Ishikawa (cell line): ENCODE data around the gene ANKRD11.

Source experiments
- CEBPB ChIP-seq: IDR thresholded peaks from 2 replicates; pipeline ENCODE4 v1.6.1; 2012
- CREB1 ChIP-seq: IDR thresholded peaks from 2 replicates; pipeline ENCODE4 v1.6.1; 2012; ENCODE audit warnings: low read depth
- EGR1 ChIP-seq: IDR thresholded peaks from 2 replicates; pipeline ENCODE4 v1.6.1; 2012
- EP300 ChIP-seq: IDR thresholded peaks from 2 replicates; pipeline ENCODE4 v1.6.1; 2012; ENCODE audit warnings: borderline replicate concordance
- NFIC ChIP-seq: IDR thresholded peaks from 2 replicates; pipeline ENCODE4 v1.6.1; 2012
- RAD21 ChIP-seq: IDR thresholded peaks from 2 replicates; pipeline ENCODE4 v1.6.1; 2012; ENCODE audit warnings: low read depth
- TAF1 ChIP-seq: IDR thresholded peaks from 2 replicates; pipeline ENCODE4 v1.6.1; 2012; ENCODE audit warnings: low read depth, mild to moderate bottlenecking
- TEAD4 ChIP-seq: IDR thresholded peaks from 2 replicates; pipeline ENCODE4 v1.6.1; 2012
- YY1 ChIP-seq: IDR thresholded peaks from 2 replicates; pipeline ENCODE4 v1.6.1; 2012; ENCODE audit warnings: low read depth
- TF ChIP-seq, protein P1 (sequence below): IDR thresholded peaks from 2 replicates; pipeline ENCODE4 v1.6.1; 2012; ENCODE audit warnings: low read depth, mild to moderate bottlenecking
- TF ChIP-seq, protein P2 (sequence below): IDR thresholded peaks from 2 replicates; pipeline ENCODE4 v1.6.1; 2012
- TF ChIP-seq, protein P3 (sequence below): IDR thresholded peaks from 2 replicates; pipeline ENCODE4 v1.6.1; 2012

DNA sequence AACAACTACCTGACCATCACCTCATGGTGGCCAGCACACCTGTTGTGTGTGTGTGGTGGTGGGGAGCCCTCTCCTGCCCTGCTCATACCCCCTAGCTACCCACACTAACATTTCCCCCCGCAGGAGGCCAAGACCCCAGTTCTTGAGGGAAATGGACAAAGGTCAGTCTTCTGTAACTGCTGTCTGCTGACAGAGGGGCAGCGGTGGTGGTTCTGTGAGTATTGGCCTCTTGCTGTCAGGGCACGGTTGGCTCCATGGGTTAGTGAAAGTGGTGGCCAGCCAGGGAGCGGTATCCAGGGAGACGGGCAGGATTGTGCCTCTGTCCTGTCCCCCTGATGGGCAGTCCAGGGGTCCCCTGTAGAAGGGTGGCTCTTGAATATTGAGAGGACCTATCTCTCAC, 246.7 kb downstream of the ANKRD11 start:
- no peak for TF ChIP-seq TEAD4
- no peak for TF ChIP-seq EGR1
- no peak for TF ChIP-seq CEBPB
- TF ChIP-seq EP300: no peak
- no peak for TF ChIP-seq NFIC
- TF ChIP-seq, protein P1, sequence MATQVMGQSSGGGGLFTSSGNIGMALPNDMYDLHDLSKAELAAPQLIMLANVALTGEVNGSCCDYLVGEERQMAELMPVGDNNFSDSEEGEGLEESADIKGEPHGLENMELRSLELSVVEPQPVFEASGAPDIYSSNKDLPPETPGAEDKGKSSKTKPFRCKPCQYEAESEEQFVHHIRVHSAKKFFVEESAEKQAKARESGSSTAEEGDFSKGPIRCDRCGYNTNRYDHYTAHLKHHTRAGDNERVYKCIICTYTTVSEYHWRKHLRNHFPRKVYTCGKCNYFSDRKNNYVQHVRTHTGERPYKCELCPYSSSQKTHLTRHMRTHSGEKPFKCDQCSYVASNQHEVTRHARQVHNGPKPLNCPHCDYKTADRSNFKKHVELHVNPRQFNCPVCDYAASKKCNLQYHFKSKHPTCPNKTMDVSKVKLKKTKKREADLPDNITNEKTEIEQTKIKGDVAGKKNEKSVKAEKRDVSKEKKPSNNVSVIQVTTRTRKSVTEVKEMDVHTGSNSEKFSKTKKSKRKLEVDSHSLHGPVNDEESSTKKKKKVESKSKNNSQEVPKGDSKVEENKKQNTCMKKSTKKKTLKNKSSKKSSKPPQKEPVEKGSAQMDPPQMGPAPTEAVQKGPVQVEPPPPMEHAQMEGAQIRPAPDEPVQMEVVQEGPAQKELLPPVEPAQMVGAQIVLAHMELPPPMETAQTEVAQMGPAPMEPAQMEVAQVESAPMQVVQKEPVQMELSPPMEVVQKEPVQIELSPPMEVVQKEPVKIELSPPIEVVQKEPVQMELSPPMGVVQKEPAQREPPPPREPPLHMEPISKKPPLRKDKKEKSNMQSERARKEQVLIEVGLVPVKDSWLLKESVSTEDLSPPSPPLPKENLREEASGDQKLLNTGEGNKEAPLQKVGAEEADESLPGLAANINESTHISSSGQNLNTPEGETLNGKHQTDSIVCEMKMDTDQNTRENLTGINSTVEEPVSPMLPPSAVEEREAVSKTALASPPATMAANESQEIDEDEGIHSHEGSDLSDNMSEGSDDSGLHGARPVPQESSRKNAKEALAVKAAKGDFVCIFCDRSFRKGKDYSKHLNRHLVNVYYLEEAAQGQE: no peak
- TF ChIP-seq, protein P2, sequence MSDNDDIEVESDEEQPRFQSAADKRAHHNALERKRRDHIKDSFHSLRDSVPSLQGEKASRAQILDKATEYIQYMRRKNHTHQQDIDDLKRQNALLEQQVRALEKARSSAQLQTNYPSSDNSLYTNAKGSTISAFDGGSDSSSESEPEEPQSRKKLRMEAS: no peak
- TF ChIP-seq RAD21: no peak
- TF ChIP-seq, protein P3, sequence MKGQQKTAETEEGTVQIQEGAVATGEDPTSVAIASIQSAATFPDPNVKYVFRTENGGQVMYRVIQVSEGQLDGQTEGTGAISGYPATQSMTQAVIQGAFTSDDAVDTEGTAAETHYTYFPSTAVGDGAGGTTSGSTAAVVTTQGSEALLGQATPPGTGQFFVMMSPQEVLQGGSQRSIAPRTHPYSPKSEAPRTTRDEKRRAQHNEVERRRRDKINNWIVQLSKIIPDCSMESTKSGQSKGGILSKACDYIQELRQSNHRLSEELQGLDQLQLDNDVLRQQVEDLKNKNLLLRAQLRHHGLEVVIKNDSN: no peak
- no peak for TF ChIP-seq TAF1
- TF ChIP-seq YY1: no peak
- no peak for TF ChIP-seq CREB1
